HEK293 (cell line): ENCODE data around the gene GALNT9.

Source experiments
- CTCF ChIA-PET: fragments of 350-600 bp; formaldehyde crosslinking; extraction: SDS; loops from one replicate; lab custom pipeline; 2021; ENCODE audit warnings: antibody characterized with exemption; lab: Yijun Ruan, JAX
- POLR2A ChIA-PET: fragments of 300-600 bp; formaldehyde crosslinking; extraction: SDS; loops from one replicate; lab custom pipeline; 2020; ENCODE audit warnings: antibody characterized with exemption, inconsistent platforms; lab: Yijun Ruan, JAX
- H3K27ac ChIP-seq: fragments of 200-500 bp; sonication (Bioruptor generic); 2 replicates; pipeline ENCODE4 v1.5.1; 2014; ENCODE audit warnings: low read depth, low read length, control low read depth, inconsistent platforms; ENCODE audit errors: extremely low read depth
- H3K36me3 ChIP-seq, 2 experiments: fragments of 200-500 bp in 1 of 2; sonication (Bioruptor generic) in 1 of 2; 1 replicate in 1 of 2; 2 replicates in 1 of 2; pipeline ENCODE4 v1.5.1; 2014 to 2017; ENCODE audit warnings: inconsistent platforms in 2 of 2, low read length in 2 of 2; ENCODE audit not compliant: control insufficient read depth in 2 of 2, insufficient read depth in 1 of 2
- H3K4me1 ChIP-seq: fragments of 200-500 bp; sonication (Bioruptor generic); 2 replicates; pipeline ENCODE4 v1.5.1; 2014; ENCODE audit warnings: mild to moderate bottlenecking, low read length, inconsistent platforms; ENCODE audit not compliant: control insufficient read depth, insufficient read depth
- H3K4me3 ChIP-seq: 2 replicates; pipeline ENCODE4 v1.5.1; 2011; ENCODE audit warnings: low read depth, mild to moderate bottlenecking, control low read depth, low read length, moderate library complexity
- H3K9me3 ChIP-seq: fragments of 200-500 bp; sonication (Bioruptor generic); 2 replicates; pipeline ENCODE4 v1.5.1; 2014; ENCODE audit warnings: low read depth, low read length, inconsistent platforms; ENCODE audit not compliant: control insufficient read depth, insufficient read depth
- BCL11A ChIP-seq: fragments of 450-650 bp; formaldehyde crosslinking; IDR thresholded peaks from 2 replicates; pipeline ENCODE4 v1.5.1; 2016; ENCODE audit warnings: low read depth, missing biosample characterization, missing genetic modification characterization
- FEZF1 ChIP-seq: fragments of 450-650 bp; formaldehyde crosslinking; IDR thresholded peaks from 2 replicates; pipeline ENCODE4 v1.5.1; 2016; ENCODE audit warnings: missing biosample characterization, missing genetic modification characterization
- HIC1 ChIP-seq: fragments of 450-650 bp; formaldehyde crosslinking; IDR thresholded peaks from 2 replicates; pipeline ENCODE4 v1.5.1; 2016; ENCODE audit warnings: missing biosample characterization, missing genetic modification characterization
- PRDM10 ChIP-seq: fragments of 450-650 bp; formaldehyde crosslinking; IDR thresholded peaks from 2 replicates; pipeline ENCODE4 v1.5.1; 2016; ENCODE audit warnings: missing biosample characterization, missing genetic modification characterization
- RBAK ChIP-seq: fragments of 450-650 bp; formaldehyde crosslinking; IDR thresholded peaks from 2 replicates; pipeline ENCODE4 v1.5.1; 2016; ENCODE audit warnings: missing biosample characterization, missing genetic modification characterization
- SETDB1 ChIP-seq: IDR thresholded peaks from one replicate; pipeline ENCODE4 v1.6.1; 2017; ENCODE audit warnings: mild to moderate bottlenecking, low read length, moderate library complexity, mixed read lengths; ENCODE audit not compliant: insufficient read length
- TSHZ1 ChIP-seq: fragments of 450-650 bp; formaldehyde crosslinking; IDR thresholded peaks from 2 replicates; pipeline ENCODE4 v1.5.1; 2016; ENCODE audit warnings: missing biosample characterization, missing genetic modification characterization, borderline replicate concordance
- ZFHX2 ChIP-seq: fragments of 450-650 bp; formaldehyde crosslinking; conservative IDR thresholded peaks from 2 replicates; pipeline ENCODE4 v1.5.1; 2016; ENCODE audit warnings: missing biosample characterization, missing genetic modification characterization
- ZNF114 ChIP-seq: fragments of 450-650 bp; formaldehyde crosslinking; IDR thresholded peaks from 2 replicates; pipeline ENCODE4 v1.5.0; 2017; ENCODE audit warnings: missing biosample characterization, missing genetic modification characterization
- ZNF121 ChIP-seq: fragments of 450-650 bp; formaldehyde crosslinking; IDR thresholded peaks from 2 replicates; pipeline ENCODE4 v1.5.1; 2016; ENCODE audit warnings: missing biosample characterization, missing genetic modification characterization
- ZNF155 ChIP-seq: fragments of 450-650 bp; formaldehyde crosslinking; IDR thresholded peaks from 2 replicates; pipeline ENCODE4 v1.5.1; 2016; ENCODE audit warnings: missing biosample characterization, missing genetic modification characterization
- ZNF2 ChIP-seq: fragments of 450-650 bp; formaldehyde crosslinking; IDR thresholded peaks from 2 replicates; pipeline ENCODE4 v1.5.1; 2016; ENCODE audit warnings: missing biosample characterization, missing genetic modification characterization
- ZNF248 ChIP-seq: fragments of 450-650 bp; formaldehyde crosslinking; IDR thresholded peaks from 2 replicates; pipeline ENCODE4 v1.5.1; 2017; ENCODE audit warnings: missing biosample characterization, missing genetic modification characterization
- ZNF26 ChIP-seq: fragments of 450-650 bp; formaldehyde crosslinking; IDR thresholded peaks from 2 replicates; pipeline ENCODE4 v1.5.1; 2016; ENCODE audit warnings: missing biosample characterization, missing genetic modification characterization
- ZNF544 ChIP-seq: fragments of 450-650 bp; formaldehyde crosslinking; IDR thresholded peaks from 2 replicates; pipeline ENCODE4 v1.5.0; 2017; ENCODE audit warnings: missing biosample characterization, missing genetic modification characterization
- ZNF560 ChIP-seq: fragments of 450-650 bp; formaldehyde crosslinking; IDR thresholded peaks from 2 replicates; pipeline ENCODE4 v1.5.1; 2017; ENCODE audit warnings: missing biosample characterization, missing genetic modification characterization, borderline replicate concordance
- ZNF626 ChIP-seq: fragments of 450-650 bp; sonication (Bioruptor Pico); formaldehyde crosslinking; IDR thresholded peaks from 2 replicates; pipeline ENCODE4 v1.5.1; 2018; ENCODE audit warnings: missing biosample characterization, missing genetic modification characterization, inconsistent platforms
- ZNF654 ChIP-seq: fragments of 450-650 bp; formaldehyde crosslinking; IDR thresholded peaks from 2 replicates; pipeline ENCODE4 v1.5.1; 2016; ENCODE audit warnings: low read depth, missing biosample characterization, missing genetic modification characterization
- ZNF792 ChIP-seq: fragments of 450-650 bp; formaldehyde crosslinking; IDR thresholded peaks from 2 replicates; pipeline ENCODE4 v1.5.1; 2016; ENCODE audit warnings: missing biosample characterization, missing genetic modification characterization
- ZSCAN30 ChIP-seq: fragments of 450-650 bp; IDR thresholded peaks from 2 replicates; pipeline ENCODE4 v1.5.1; 2018; ENCODE audit warnings: missing biosample characterization, mild to moderate bottlenecking, missing genetic modification characterization, moderate library complexity

GALNT9 gene

GRCh38 chr12:132211816-132212215, 117.6 kb downstream of the GALNT9 start (continued):
- TF ChIP-seq ZNF544 (tag by site-specific recombination), result no peak
- TF ChIP-seq ZNF114 (tag by site-specific recombination), result no peak
- no peak for TF ChIP-seq BCL11A (tag by site-specific recombination)
- TF ChIP-seq ZNF626, result no peak
- no peak for TF ChIP-seq ZNF560 (tag by site-specific recombination)
- no peak for TF ChIP-seq ZNF155 (tag by site-specific recombination)
- no peak for TF ChIP-seq HIC1 (tag by site-specific recombination)

- no peak overlapping the region for H3K4me3 ChIP-seq
- H3K4me1 ChIP-seq, result no peaks in the 10 kb centered on the region
- no peak for TF ChIP-seq ZSCAN30 (tag by site-specific recombination)
- no peak for TF ChIP-seq TSHZ1 (tag by site-specific recombination)
- TF ChIP-seq ZNF654, result no peak
- TF ChIP-seq ZNF248, result no peak
- no peak for TF ChIP-seq ZNF792 (tag by site-specific recombination)
- no peak for TF ChIP-seq SETDB1
- no peak for TF ChIP-seq ZNF2 (tag by site-specific recombination)
- TF ChIP-seq ZNF26, result no peak
- POLR2A ChIA-PET, result no interaction called here
- CTCF ChIA-PET, result no interaction called here
- H3K27ac ChIP-seq, result no peak overlapping the region
- no peaks in the 10 kb centered on the region for H3K36me3 ChIP-seq
- H3K9me3 ChIP-seq, result no peaks in the 10 kb centered on the region
These were observed 118.1 kb downstream of the GALNT9 start for GRCh38 chr12:132211326-132211725.

GRCh38 chr12:132210223-132211055, 119.0 kb downstream of the GALNT9 start:
- Histone ChIP-seq H3K4me1 (no peaks in the 10 kb centered on the region), H3K27ac (no peak overlapping the region), H3K9me3 (no peaks in the 10 kb centered on the region), H3K4me3 (no peak overlapping the region), H3K36me3 (no peaks in the 10 kb centered on the region)
- ChIA-PET CTCF (interaction anchor here (1.0 kb wide), 1 partner anchor 121 kb away, joined by 3 read pairs; no protein-coding TSS in a partner anchor), POLR2A (no interaction called here)
- TF ChIP-seq ZFHX2 (tag by site-specific recombination) (no peak), PRDM10 (tag by site-specific recombination) (no peak), RBAK (tag by site-specific recombination) (no peak), ZNF121 (tag by site-specific recombination) (no peak), FEZF1 (tag by site-specific recombination) (no peak)
